Hematopoietic multipotent progenitor cell (in vitro differentiated cells): ENCODE results near the gene TAAR8. TPM values are rescaled to one million over a fixed set of nuclear protein-coding genes. Genes with fewer than 3 reads are reported as not detected.
"Not testable (repeated sequence)": the region's sequence is repeated elsewhere in the genome, so short reads cannot be mapped to it uniquely, and the experiment has no call there.

Experiments
- DNase-seq, 3 donors: peaks; one replicate each; pipeline ENCODE4 v3.0.0-alpha.2; 2011 to 2015; ENCODE audit warnings: low read depth in 2 of 3, low spot score in 2 of 3
- total RNA-seq: library from RNA; depleted of rRNA; stranded (reverse); fragments of >200 nt; gene quantifications from one replicate; pipeline ENCODE4 v1.2.3, GENCODE V29; 2012

The TAAR8 gene
- total RNA-seq, 1 donor = not detected

DNA sequence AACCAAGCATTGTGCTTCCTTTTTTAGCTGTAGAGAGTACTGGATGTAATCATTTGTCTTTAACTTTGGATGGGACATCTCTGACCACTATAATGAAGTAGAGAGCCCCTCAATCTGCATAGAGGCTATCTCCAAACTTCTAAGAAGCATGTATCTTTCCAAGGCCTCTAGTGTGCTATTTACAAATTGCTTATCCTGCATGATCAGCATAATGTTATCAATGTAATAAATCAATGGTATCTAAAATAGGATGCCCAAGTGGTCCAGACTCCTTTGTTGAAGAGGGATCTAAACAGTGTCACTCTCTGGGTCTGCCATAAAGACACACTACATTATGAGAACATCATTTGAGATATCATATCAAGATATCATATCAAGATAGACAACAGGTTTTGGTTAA is 7.6 kb upstream of the TAAR8 start:
- no peak for DNase-seq

DNA sequence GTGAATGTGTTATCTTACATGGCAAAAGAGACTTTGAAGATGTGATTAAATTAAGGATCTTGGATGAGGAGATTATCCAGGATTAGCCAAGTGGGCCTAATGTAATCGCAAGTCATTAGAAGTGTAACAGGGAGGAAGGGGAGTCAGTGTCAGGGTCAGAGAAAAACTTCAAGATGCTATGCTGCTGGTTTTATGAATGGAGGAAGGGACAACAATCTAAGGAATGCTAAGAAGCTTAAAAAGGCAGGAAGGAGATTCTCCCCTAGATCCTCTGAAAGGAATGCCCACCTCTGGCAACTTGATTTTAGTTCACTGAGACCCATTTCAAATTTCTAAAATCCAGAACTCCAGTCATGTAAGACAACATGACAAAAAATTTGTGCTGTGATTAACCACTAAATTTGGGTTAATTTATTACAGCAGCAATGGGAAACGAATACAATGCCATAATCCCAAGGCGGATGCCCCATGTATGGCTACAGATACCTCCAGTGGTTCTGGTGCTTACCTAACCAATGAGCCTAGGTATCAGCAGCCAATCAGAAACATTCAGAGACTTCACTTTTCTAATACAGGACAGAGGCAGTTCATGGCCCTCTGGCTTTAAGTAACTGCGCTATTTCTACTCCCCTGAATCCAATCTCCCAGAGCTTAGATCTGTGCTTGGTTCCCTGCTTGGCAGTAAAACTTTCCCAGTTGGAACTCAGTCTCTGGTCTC is 3.6 kb upstream of the TAAR8 start:
- no peak for DNase-seq

DNA sequence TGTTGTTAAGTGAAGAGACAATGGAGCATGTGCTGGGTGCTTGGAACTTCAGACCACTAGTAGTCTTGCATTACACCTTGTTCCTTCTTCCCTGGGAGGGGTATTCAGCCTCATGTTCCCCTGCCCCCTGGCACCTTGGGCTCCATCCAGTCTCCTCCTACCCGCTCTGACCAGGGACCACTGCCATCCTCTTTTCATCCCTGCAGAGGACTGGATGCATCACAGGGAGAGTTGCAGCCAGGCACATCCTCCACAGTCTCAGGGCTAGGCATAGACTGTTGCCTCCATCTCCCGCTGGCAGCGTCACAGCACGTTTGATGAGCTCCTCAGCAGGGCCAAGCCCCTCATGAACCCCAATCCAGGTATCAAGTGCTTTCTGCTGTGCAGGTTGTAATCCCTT is 1.3 kb upstream of the TAAR8 start:
- DNase-seq = no peak

DNA sequence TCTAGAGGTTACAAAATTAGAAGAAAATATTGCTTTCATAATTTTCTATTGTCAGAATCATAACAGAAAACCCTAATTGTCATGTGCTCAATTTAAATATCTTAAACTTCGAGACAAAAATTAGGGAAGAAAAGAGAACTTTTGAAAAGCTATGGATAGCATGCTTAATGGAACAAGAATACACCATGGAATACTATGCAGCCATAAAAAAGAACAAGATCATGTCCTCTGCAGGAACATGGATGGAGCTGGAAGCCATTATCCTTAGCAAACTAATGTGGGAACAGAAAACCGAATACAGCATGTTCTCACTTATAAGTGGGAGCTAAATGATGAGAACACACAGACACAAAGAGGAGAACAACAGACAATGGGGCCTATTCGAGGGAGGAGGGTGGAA is 7.6 kb downstream of the TAAR8 start:
- not testable (repeated sequence) for DNase-seq

DNA sequence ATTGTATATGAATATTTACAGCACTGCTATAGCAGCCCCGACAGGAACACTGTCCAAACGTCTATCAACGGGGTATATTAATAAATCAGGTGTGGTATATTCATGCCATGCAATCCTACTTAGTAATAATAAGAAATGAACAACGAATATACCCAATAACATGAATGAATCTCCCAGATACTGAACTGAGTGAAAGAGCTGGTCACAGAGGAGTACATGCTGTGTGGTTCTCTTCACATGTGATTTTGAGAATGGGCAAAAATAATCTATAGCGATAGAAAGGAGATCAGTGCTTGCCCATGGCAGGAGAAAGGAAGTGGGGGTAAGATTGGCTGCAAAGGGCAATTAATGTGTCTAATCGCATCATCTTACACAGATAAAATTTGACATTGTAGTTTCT is 13.9 kb downstream of the TAAR8 start:
- no peak for DNase-seq

DNA sequence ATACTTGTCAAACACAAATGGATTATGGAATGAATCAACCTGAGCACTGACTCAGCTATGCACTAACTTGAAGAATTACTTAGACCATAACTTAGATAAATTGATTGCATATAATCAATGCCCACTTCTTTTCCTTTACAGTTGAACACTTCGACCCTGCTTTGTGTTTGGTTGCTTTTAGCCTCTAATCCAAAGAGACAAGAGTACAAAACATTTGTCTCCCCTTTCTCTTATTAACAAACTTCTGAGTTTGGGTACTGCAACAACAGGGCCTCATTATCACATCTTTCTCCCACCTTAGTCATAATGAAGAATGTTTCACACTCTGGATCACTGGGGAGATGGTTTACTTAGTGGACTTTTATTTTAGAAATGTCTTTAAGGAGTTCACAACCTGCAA is 15.1 kb downstream of the TAAR8 start:
- no peak for DNase-seq

DNA sequence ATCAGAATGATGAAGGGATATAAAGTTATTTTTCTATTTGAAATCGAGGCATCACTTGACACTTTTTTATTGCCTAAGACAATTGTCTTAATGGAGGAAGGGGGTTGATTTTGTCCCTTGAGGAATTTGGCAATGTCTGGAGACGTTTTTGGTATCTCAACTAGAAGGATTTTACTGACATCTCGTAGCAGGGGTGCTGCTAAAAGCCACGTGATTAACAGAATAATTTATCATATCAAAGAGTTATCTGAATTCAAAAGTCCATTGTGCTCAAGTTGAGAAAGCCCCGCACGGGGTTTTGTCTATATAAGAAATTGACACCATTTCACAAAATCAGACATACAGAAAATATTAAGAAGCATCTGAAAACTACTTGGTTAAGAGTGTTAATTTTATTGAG is 16.1 kb downstream of the TAAR8 start:
- no peak for DNase-seq

DNA sequence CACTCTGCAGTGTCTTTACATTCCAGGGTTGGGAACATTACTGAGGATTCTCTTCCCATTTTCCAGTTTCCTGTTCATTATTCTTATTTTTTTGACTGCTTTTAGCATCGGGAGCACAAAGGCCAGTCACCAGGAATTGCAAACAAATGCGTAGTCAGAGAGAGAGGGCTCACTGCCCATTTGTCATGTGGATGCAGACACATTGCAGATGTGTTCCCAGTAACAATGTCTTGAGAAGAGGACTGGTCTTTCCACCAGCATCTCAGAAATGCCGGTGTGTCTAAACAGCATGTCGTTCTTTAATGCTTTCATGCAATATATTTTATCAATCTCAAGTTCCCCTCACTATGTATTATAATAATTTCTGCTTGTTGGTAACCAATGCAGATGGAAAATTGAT is 16.7 kb downstream of the TAAR8 start:
- no peak for DNase-seq

DNA sequence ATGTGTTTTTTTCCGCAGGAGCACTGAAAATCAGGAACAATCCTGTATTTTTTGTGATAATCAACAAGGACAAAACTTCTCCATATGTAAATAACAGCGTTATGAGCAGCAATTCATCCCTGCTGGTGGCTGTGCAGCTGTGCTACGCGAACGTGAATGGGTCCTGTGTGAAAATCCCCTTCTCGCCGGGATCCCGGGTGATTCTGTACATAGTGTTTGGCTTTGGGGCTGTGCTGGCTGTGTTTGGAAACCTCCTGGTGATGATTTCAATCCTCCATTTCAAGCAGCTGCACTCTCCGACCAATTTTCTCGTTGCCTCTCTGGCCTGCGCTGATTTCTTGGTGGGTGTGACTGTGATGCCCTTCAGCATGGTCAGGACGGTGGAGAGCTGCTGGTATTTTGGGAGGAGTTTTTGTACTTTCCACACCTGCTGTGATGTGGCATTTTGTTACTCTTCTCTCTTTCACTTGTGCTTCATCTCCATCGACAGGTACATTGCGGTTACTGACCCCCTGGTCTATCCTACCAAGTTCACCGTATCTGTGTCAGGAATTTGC is 17.8 kb downstream of the TAAR8 start, which contains the start of gene TAAR6:
TSS of gene TAAR6 (plus strand) at position 102 of the 557 bp plus-strand sequence. CDS start at position 102, 0 bp downstream.
- no peak for DNase-seq

DNA sequence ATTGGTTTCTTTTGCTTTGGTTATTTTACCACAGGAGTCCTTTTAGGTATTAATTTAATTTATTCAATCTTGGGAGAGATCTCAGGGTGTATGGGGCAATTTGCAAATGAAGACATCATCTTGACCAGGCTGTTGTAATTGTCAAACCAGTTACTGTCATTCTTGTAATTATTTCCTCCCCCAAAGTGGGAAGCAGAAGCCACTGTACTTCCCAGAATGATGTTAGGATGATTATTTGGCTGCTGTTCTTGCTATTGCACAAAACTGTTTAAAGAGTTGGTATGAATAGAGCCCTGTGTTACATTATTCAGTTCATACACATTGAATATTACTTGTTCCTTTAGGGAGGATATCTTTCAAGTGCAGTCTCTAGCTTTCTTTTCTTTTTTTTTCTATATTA is 19.3 kb downstream of the TAAR8 start:
- DNase-seq = no peak

DNA sequence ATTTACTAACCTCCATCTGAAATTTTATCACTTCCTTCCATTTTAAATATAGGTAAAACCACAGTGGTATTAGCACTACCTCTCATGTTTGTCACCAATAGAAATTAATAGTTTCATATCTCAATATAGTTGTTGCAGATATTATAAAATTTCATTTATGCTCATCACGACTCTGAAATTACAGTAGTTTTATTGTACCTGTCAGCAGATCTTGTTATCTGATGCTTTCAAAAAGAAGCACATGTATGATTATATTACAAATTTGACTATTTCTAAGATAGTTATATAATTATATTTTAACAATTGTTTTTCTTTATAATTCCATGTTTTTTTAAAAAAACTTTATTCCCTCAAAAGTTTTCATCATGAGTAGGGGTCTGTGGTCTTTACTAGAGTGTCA is 32.2 kb downstream of the TAAR8 start:
- DNase-seq = no peak

DNA sequence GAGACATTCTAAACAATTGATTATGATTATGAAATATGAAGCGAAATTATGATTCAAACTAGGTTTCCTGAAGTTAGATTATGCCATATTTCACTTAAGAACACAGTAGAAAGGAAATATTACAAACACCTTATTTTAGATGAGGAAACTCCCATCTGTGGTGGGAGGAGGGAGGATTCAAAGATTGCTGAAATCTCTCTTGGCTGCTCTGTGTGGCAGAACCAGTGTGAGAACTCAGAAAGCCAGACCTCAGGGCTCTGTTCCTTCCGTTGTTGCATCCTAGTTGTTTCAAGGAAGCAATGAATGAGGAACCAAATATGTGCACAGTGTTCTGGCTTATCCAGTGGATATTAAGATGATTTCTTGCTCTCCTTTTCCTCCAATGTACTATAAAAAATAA is 35.0 kb downstream of the TAAR8 start:
- DNase-seq = peak in 1 of 3 donors; percentile 3

DNA sequence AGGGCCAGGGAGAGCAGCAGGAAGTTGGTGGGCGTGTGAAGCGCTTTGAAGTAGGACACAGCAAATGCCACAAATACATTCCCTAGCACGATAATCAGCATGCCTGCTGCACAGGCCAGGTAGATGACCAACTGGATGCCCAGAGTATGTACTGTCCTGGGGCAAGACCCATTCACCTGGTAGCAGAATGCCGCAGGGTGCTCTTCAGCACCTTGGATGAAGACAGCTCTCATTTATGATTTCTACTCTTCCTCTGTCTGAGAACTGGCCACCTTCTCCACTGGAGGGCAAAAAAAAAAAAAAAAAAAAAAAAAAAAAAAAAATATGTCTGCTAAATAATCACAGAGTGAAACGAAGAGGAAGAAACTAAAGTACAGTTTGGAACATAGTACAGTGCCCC is 37.0 kb downstream of the TAAR8 start, which contains the start of gene TAAR5:
TSS of gene TAAR5 (minus strand) at position 288 of the 400 bp plus-strand sequence. CDS start at position 233, 55 bp downstream.
- no peak for DNase-seq

DNA sequence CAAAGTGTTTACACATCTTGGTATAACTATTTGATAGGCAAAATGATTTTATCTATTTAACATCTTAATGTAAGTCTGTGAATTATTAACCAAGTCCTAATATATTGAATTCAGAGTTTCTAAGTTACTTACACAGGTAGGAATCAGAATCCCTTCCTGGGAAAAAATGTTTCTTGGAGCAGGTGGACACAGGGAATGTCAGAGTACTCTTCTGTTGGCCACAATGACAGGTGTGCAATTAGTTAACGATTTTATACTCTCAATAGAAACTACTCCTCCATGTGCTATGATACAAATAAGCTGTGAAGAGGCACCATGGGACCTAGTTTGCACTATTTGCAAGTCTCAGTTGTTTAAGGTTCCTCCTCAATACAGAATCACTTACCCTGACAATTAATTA is 37.9 kb downstream of the TAAR8 start:
- no peak for DNase-seq

DNA sequence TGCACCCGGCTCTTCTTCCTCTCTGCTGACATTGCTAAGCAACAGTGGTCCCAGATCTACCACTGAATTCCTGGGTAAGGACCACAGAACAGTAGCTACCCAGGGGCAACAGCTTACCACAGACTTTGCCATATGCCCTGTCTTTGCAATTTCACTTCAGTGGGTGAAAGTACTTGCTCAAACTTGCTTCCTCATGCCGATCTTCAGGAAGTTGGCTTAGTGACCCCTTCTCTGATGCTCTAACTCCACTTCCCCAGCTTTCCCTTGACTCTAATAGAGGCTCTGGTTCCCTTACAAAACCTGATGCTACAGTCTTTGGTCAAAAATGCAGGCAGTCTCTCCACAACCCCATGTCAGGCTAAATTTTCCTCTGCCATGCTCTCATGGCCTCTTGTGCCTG is 40.4 kb downstream of the TAAR8 start:
- peak in 1 of 3 donors; percentile 13 for DNase-seq

DNA sequence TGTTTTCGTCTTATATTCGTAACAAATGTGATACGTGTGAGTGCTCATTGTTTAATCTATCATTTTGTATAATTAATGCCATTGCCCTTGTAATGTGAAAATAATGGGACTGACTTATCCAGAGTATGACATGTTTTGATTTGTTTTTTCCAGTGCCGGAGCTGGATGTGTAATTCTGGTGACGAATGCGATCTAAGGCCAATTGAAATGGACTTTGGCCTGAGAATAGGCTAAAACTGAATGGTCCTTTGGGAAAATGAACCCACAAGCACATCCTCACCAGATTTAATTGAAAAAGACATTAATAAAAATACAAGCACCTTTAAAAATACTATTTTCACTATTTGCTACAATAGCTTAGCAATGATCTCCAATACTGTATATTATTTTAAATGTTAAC is 43.7 kb downstream of the TAAR8 start:
- no peak for DNase-seq

DNA sequence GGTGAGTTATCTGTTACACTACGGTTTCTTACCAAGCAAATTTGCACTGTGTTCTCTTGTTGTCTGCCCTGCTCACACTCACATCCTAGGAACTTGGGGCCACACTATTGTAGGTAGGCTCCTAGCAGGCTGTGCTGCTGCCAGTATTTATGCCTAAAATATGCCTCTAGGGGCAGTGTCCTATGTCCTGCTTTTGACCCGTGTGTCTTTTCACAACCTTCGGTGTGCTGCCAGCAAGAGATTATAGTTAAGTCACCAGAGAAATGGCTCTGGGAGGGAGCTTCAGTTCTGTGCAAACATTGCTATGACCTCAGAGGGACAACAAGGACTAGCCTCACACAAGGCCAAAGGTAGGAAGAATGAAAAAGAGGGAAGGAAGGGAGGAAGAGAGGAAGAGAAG is 46.0 kb downstream of the TAAR8 start:
- no peak for DNase-seq

DNA sequence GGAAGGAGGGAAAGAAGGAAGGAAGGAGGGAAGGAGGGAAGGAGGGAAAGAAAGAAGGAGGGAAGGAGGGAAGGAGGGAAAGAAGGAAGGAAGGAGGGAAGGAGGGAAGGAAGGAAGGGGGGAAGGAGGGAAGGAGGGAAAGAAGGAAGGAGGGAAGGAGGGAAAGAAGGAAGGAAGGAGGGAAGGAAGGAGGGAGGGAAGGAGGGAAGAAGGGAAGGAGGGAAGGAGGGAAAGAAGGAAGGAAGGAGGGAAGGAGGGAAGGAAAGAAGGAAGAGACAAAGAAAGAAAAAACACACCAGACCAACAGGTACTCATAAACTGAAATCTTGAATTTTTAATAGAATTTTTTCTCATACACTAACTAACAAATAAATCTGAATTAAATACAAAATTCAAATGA is 48.4 kb downstream of the TAAR8 start:
- not testable (repeated sequence) for DNase-seq
